Measurements from ENCODE around the gene MAP4K3. TPM values are rescaled to one million over a fixed set of nuclear protein-coding genes. Genes with fewer than 3 reads are reported as not detected.

MAP4K3 gene
- total and polyA plus RNA-seq, 2 of the 8 experiments (the other 6 are each of a cell fraction or from before 2014, with no cell fraction given), result 11.4 to 63.0 TPM

GRCh38 chr2:39481611-39482010 lies 44.5 kb upstream of the MAP4K3 start (continued):
- TF ChIP-seq CTBP2 (IDR thresholded peaks at IDR 0.05; ENCODE audit: borderline replicate concordance, insufficient read depth, insufficient read length, low read length) (no peak), E2F6 (IDR thresholded peaks at IDR 0.05) (no peak), EGR1 (IDR thresholded peaks at IDR 0.05; ENCODE audit: borderline replicate concordance, low read depth, low read length) (no peak)
